ENCODE measurements around the gene ZNF175. TPM values are rescaled to one million over a fixed set of nuclear protein-coding genes. Genes with fewer than 3 reads are reported as not detected.
A peak's percentile ranks its signal among the peaks of the same experiment; 100 is the strongest.

Gene ZNF175
- total RNA-seq, 1 donor from 2014 or later = 15.1 TPM

GRCh38 chr19:51593969-51594773, 23.1 kb downstream of the ZNF175 start:
- Mint-ChIP-seq H3K4me1 (ENCODE audit: low read depth, unreplicated experiment) (peaks cover 4% of the 10 kb centered on the region), H3K4me3 (ENCODE audit: unreplicated experiment) (peak overlapping the region; percentile 90), H3K9me3 (ENCODE audit: unreplicated experiment) (peaks cover 8% of the 10 kb centered on the region), H3K36me3 (ENCODE audit: low read depth, unreplicated experiment) (peaks cover 11% of the 10 kb centered on the region), H3K27me3 (ENCODE audit: low read depth, unreplicated experiment) (peaks cover 4% of the 10 kb centered on the region), H3K27ac (ENCODE audit: unreplicated experiment) (peak overlapping the region; percentile 85)
- H3K4me2 ChIP-seq (ENCODE audit: low read length) = peak overlapping the region; percentile 96
- TF ChIP-seq CTCF (IDR thresholded peaks at IDR 0.05; ENCODE audit: insufficient read depth, low read depth, low read length) (no peak), EZH2 (IDR thresholded peaks at IDR 0.05; ENCODE audit: insufficient read depth, low read length) (no peak)
- peaks cover 9% of the 10 kb centered on the region for H3K9me3 ChIP-seq (ENCODE audit: insufficient read depth, low read depth, low read length)
- H3K4me3 ChIP-seq (ENCODE audit: insufficient read depth, low read depth, low read length) = peak overlapping the region; percentile 74
- H3K36me3 ChIP-seq (ENCODE audit: insufficient read depth, low read length) = no peaks in the 10 kb centered on the region
- H3K9ac ChIP-seq (ENCODE audit: low read length) = peak overlapping the region; percentile 71
- FAIRE-seq = peak; percentile 99
- peak overlapping the region; percentile 100 for H2AFZ ChIP-seq (ENCODE audit: low read depth, low read length)
- no peaks in the 10 kb centered on the region for H3K4me1 ChIP-seq (ENCODE audit: insufficient read depth, low read length)
- H3K27ac ChIP-seq (ENCODE audit: low read depth, low read length) = no peak overlapping the region
- no peaks in the 10 kb centered on the region for H3K27me3 ChIP-seq (ENCODE audit: insufficient read depth, low read length)
- no peaks in the 10 kb centered on the region for H4K20me1 ChIP-seq (ENCODE audit: insufficient read depth, low read length)
- DNase-seq (ENCODE audit: low read depth) = peak; percentile 95
- no peaks in the 10 kb centered on the region for H3K79me2 ChIP-seq (ENCODE audit: insufficient read depth, low read length)

GRCh38 chr19:51594774-51595109, 23.7 kb downstream of the ZNF175 start:
- Histone ChIP-seq H3K4me3 (ENCODE audit: insufficient read depth, low read depth, low read length) (peak overlapping the region; percentile 74), H3K4me2 (ENCODE audit: low read length) (peak overlapping the region; percentile 96), H2AFZ (ENCODE audit: low read depth, low read length) (peak overlapping the region; percentile 100), H4K20me1 (ENCODE audit: insufficient read depth, low read length) (no peaks in the 10 kb centered on the region), H3K9ac (ENCODE audit: low read length) (peak overlapping the region; percentile 71), H3K27ac (ENCODE audit: low read depth, low read length) (no peak overlapping the region), H3K79me2 (ENCODE audit: insufficient read depth, low read length) (no peaks in the 10 kb centered on the region), H3K9me3 (ENCODE audit: insufficient read depth, low read depth, low read length) (peaks cover 7% of the 10 kb centered on the region), H3K36me3 (ENCODE audit: insufficient read depth, low read length) (no peaks in the 10 kb centered on the region), H3K4me1 (ENCODE audit: insufficient read depth, low read length) (no peaks in the 10 kb centered on the region), H3K27me3 (ENCODE audit: insufficient read depth, low read length) (no peaks in the 10 kb centered on the region)
- Mint-ChIP-seq H3K27me3 (ENCODE audit: low read depth, unreplicated experiment) (peaks cover 4% of the 10 kb centered on the region), H3K4me3 (ENCODE audit: unreplicated experiment) (peak overlapping the region; percentile 90), H3K9me3 (ENCODE audit: unreplicated experiment) (peaks cover 8% of the 10 kb centered on the region), H3K27ac (ENCODE audit: unreplicated experiment) (peak overlapping the region; percentile 85), H3K36me3 (ENCODE audit: low read depth, unreplicated experiment) (peaks cover 9% of the 10 kb centered on the region), H3K4me1 (ENCODE audit: low read depth, unreplicated experiment) (peaks cover 4% of the 10 kb centered on the region)
- no peak for FAIRE-seq
- DNase-seq (ENCODE audit: low read depth) = no peak
- TF ChIP-seq EZH2 (IDR thresholded peaks at IDR 0.05; ENCODE audit: insufficient read depth, low read length) (no peak), CTCF (IDR thresholded peaks at IDR 0.05; ENCODE audit: insufficient read depth, low read depth, low read length) (no peak)
